ENCODE results near the gene RHO. TPM values are rescaled to one million over a fixed set of nuclear protein-coding genes. Genes with fewer than 3 reads are reported as not detected.
"Not testable (repeated sequence)": the region's sequence is repeated elsewhere in the genome, so short reads cannot be mapped to it uniquely, and the experiment has no call there.

Gene RHO
- total RNA-seq, 1 experiment from 2014 or later: not detected

DNA sequence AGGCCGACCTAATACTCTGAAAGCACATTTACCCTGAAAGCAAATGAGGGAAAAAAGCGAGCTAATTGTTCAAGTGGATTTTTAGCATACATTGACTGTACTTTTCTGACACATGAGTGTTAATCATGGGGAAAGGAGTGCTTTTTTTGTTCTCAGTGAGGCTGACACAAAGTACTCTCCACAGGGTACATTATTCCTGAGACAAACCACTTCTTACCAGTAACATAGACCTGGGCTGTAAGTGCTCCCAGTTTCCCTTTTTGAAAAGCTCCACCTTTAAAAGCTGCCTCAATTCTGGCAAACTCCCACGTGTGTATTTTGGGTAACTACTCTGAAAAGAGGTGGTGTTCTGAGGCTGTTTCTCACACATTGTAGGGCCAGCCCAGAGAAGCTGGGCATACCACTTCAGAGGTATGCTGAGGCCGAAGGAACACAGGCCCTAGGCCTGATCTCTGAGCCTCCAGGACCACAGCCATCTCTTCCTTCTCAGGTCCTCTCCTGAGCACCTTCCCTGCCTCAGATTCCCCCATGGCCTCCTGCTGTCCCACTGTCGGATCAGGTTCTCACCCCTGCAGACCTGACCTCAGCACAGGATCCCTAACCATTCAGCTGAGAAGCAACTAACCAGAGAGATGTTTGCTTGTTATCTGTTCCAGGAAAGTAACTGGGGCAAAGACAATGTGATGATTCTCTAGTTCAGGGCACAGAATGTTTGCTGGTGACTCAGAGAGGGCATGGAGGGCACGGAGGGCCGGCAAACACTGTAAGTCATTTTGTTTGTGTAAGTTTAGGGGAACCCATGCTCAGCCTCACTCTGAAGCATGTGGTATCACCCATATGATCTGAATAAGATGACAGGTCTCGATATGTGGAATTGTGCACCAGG is 29.6 kb upstream of the RHO start:
- H3K36me3 ChIP-seq (ENCODE audit: control insufficient read depth, insufficient read depth, low read length); BruUV-seq (replicated peaks); H3K4me1 ChIP-seq; H3K27me3 ChIP-seq (replicated peaks; ENCODE audit: control insufficient read depth, insufficient read depth, low read length); H3K9me3 Mint-ChIP-seq (ENCODE audit: unreplicated experiment); intact Hi-C loops (cut with micrococcal nuclease; ENCODE audit: unreplicated experiment); POLR2A ChIA-PET; H3K27ac Mint-ChIP-seq (ENCODE audit: unreplicated experiment); H3K9me3 ChIP-seq; DNase-seq; H3K36me3 Mint-ChIP-seq (ENCODE audit: insufficient read depth, unreplicated experiment); CTCF ChIA-PET; H3K27me3 Mint-ChIP-seq (ENCODE audit: insufficient read depth, unreplicated experiment); H3K4me3 Mint-ChIP-seq (ENCODE audit: unreplicated experiment); H3K4me3 ChIP-seq (ENCODE audit: low read depth, low read length): not testable (repeated sequence)
- peaks cover 11% of the 10 kb centered on the region for H3K4me1 Mint-ChIP-seq (ENCODE audit: low read depth, unreplicated experiment)

- H3K27me3 Mint-ChIP-seq (ENCODE audit: insufficient read depth, unreplicated experiment); BruUV-seq (replicated peaks); POLR2A ChIA-PET; H3K4me1 ChIP-seq; H3K4me3 ChIP-seq (ENCODE audit: low read depth, low read length); H3K9me3 ChIP-seq; H3K9me3 Mint-ChIP-seq (ENCODE audit: unreplicated experiment); H3K36me3 Mint-ChIP-seq (ENCODE audit: insufficient read depth, unreplicated experiment); H3K36me3 ChIP-seq (ENCODE audit: control insufficient read depth, insufficient read depth, low read length); H3K4me1 Mint-ChIP-seq (ENCODE audit: low read depth, unreplicated experiment); DNase-seq; intact Hi-C loops (cut with micrococcal nuclease; ENCODE audit: unreplicated experiment); H3K27me3 ChIP-seq (replicated peaks; ENCODE audit: control insufficient read depth, insufficient read depth, low read length); H3K27ac Mint-ChIP-seq (ENCODE audit: unreplicated experiment); H3K4me3 Mint-ChIP-seq (ENCODE audit: unreplicated experiment); CTCF ChIA-PET: not testable (repeated sequence)
Observed at GRCh38 chr3:129499604-129500333, 28.7 kb upstream of the RHO start.

GRCh38 chr3:129500334-129500658 is 28.1 kb upstream of the RHO start:
- POLR2A ChIA-PET: no interaction called here
- CTCF ChIA-PET: no interaction called here
- no peak overlapping the region for H3K27ac Mint-ChIP-seq (ENCODE audit: unreplicated experiment)

More at GRCh38 chr3:129500334-129500658, 28.1 kb upstream of the RHO start:
- H3K4me1 Mint-ChIP-seq (ENCODE audit: low read depth, unreplicated experiment): peaks cover 5% of the 10 kb centered on the region
- no peaks in the 10 kb centered on the region for H3K9me3 Mint-ChIP-seq (ENCODE audit: unreplicated experiment)
- Histone ChIP-seq H3K9me3 (no peaks in the 10 kb centered on the region), H3K27me3 (replicated peaks; ENCODE audit: control insufficient read depth, insufficient read depth, low read length) (no peaks in the 10 kb centered on the region), H3K4me3 (ENCODE audit: low read depth, low read length) (no peak overlapping the region), H3K4me1 (peaks cover 5% of the 10 kb centered on the region), H3K36me3 (ENCODE audit: control insufficient read depth, insufficient read depth, low read length) (no peaks in the 10 kb centered on the region; the same call in 1 of the 2 replicates)
- TF ChIP-seq, protein P1, sequence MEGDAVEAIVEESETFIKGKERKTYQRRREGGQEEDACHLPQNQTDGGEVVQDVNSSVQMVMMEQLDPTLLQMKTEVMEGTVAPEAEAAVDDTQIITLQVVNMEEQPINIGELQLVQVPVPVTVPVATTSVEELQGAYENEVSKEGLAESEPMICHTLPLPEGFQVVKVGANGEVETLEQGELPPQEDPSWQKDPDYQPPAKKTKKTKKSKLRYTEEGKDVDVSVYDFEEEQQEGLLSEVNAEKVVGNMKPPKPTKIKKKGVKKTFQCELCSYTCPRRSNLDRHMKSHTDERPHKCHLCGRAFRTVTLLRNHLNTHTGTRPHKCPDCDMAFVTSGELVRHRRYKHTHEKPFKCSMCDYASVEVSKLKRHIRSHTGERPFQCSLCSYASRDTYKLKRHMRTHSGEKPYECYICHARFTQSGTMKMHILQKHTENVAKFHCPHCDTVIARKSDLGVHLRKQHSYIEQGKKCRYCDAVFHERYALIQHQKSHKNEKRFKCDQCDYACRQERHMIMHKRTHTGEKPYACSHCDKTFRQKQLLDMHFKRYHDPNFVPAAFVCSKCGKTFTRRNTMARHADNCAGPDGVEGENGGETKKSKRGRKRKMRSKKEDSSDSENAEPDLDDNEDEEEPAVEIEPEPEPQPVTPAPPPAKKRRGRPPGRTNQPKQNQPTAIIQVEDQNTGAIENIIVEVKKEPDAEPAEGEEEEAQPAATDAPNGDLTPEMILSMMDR (IDR thresholded peaks at IDR 0.05; ENCODE audit: insufficient read depth in 1 of 2, low read depth in 1 of 2, low read length in 1 of 2, severe bottlenecking in 1 of 2, unreplicated experiment in 1 of 2): no peak
- no peak for DNase-seq
- H3K36me3 Mint-ChIP-seq (ENCODE audit: insufficient read depth, unreplicated experiment): no peaks in the 10 kb centered on the region
- BruUV-seq (replicated peaks): no TSS peak
- H3K27me3 Mint-ChIP-seq (ENCODE audit: insufficient read depth, unreplicated experiment): no peaks in the 10 kb centered on the region
- intact Hi-C loops (cut with micrococcal nuclease; ENCODE audit: unreplicated experiment): no loop called here
- H3K4me3 Mint-ChIP-seq (ENCODE audit: unreplicated experiment): no peak overlapping the region

Measured in Caco-2 (cell line).